22Rv1 (cell line): ENCODE results near the gene EIPR1.

Source experiments
- CTCF ChIP-seq: fragments of 450-650 bp; IDR thresholded peaks from 2 replicates; pipeline ENCODE4 v1.5.1; 2017; ENCODE audit warnings: mild to moderate bottlenecking
- ZFX ChIP-seq: fragments of 450-650 bp; IDR thresholded peaks from 2 replicates; pipeline ENCODE4 v1.6.1; 2017; ENCODE audit warnings: antibody characterized with exemption, borderline replicate concordance

- TF ChIP-seq CTCF (no peak), ZFX (no peak)
Measured at GRCh38 chr2:3205845-3206244, 171.8 kb downstream of the EIPR1 start.
